Midbrain (tissue), 1 donor: ENCODE data around the gene ABO.
"Not testable (repeated sequence)": the region's sequence is repeated elsewhere in the genome, so short reads cannot be mapped to it uniquely, and the experiment has no call there.

Source experiments
- DNase-seq: peaks from one replicate; lab custom pipeline; 2025; lab: John Stamatoyannopoulos, UW

ABO gene

GRCh38 chr9:133290751-133291302 is 15.8 kb upstream of the ABO start:
- no peak for DNase-seq

GRCh38 chr9:133286523-133286922 is 11.5 kb upstream of the ABO start:
- no peak for DNase-seq

GRCh38 chr9:133285252-133285775 is 10.3 kb upstream of the ABO start:
- no peak for DNase-seq

GRCh38 chr9:133284362-133284761 is 9.4 kb upstream of the ABO start:
- no peak for DNase-seq

GRCh38 chr9:133283255-133284032 is 8.4 kb upstream of the ABO start:
- not testable (repeated sequence) for DNase-seq

GRCh38 chr9:133282464-133283238 is 7.7 kb upstream of the ABO start:
- DNase-seq, result no peak

- no peak for DNase-seq
These were observed 5.4 kb upstream of the ABO start for GRCh38 chr9:133280392-133280791.

GRCh38 chr9:133278161-133279114 is 3.4 kb upstream of the ABO start:
- no peak for DNase-seq

GRCh38 chr9:133277467-133277866 is 2.5 kb upstream of the ABO start:
- DNase-seq, result no peak

- DNase-seq, result no peak
These were observed 1.9 kb upstream of the ABO start for GRCh38 chr9:133276923-133277322.

- DNase-seq, result no peak
These were observed 1.2 kb upstream of the ABO start for GRCh38 chr9:133276001-133276884.

GRCh38 chr9:133274236-133275104 is 531 bp downstream of the ABO start:
- no peak for DNase-seq

- DNase-seq, result no peak
These were observed 1.2 kb downstream of the ABO start for GRCh38 chr9:133273819-133274218.

GRCh38 chr9:133273098-133273497 is 1.9 kb downstream of the ABO start:
- no peak for DNase-seq

GRCh38 chr9:133269537-133270362 is 5.3 kb downstream of the ABO start:
- DNase-seq, result no peak

GRCh38 chr9:133269136-133269535 is 5.9 kb downstream of the ABO start:
- not testable (repeated sequence) for DNase-seq

- no peak for DNase-seq
These were observed 6.5 kb downstream of the ABO start for GRCh38 chr9:133268335-133269056.

GRCh38 chr9:133264235-133264764 is 10.7 kb downstream of the ABO start:
- DNase-seq, result no peak
